ENCODE data around the gene ATP5MC3. TPM values are rescaled to one million over a fixed set of nuclear protein-coding genes. Genes with fewer than 3 reads are reported as not detected.

ATP5MC3 gene
- total and polyA plus RNA-seq, 2 experiments from 2014 or later = 286 to 563 TPM

- H3K27me3 ChIP-seq = no peaks in the 10 kb centered on the region
These were observed 25.4 kb upstream of the ATP5MC3 start for GRCh38 chr2:175206866-175207265.

GRCh38 chr2:175205523-175205922, 24.0 kb upstream of the ATP5MC3 start:
- Histone ChIP-seq H3K4me2 (no peak overlapping the region), H3K27me3 (no peaks in the 10 kb centered on the region), H3K9me2 (replicated peaks; ENCODE audit: insufficient read depth) (no peaks in the 10 kb centered on the region), H3K9me3 (ENCODE audit: low read depth) (no peaks in the 10 kb centered on the region), H3K79me2 (no peaks in the 10 kb centered on the region), H3K4me1 (ENCODE audit: insufficient read depth) (no peaks in the 10 kb centered on the region), H3K27ac (no peak overlapping the region), H4K20me1 (ENCODE audit: insufficient read depth, poor library complexity, severe bottlenecking) (no peaks in the 10 kb centered on the region), H2AFZ (no peak overlapping the region), H3K4me3 (no peak overlapping the region), H3K36me3 (replicated peaks; ENCODE audit: insufficient read depth, low read depth) (no peaks in the 10 kb centered on the region)
- TF ChIP-seq EZH2 (IDR thresholded peaks at IDR 0.05; ENCODE audit: borderline replicate concordance) (no peak), CTCF (IDR thresholded peaks at IDR 0.05; ENCODE audit: poor library complexity) (no peak), EZH2phosphoT487 (IDR thresholded peaks at IDR 0.05; ENCODE audit: low read depth, severe bottlenecking, unreplicated experiment) (no peak)
- DNase-seq (ENCODE audit: low spot score) = no peak
- 85% methylated on average over 3 of the region's 3 CpGs for WGBS (ENCODE audit: low lambda C conversion rate, missing lambda C conversion rate)

More at GRCh38 chr2:175206866-175207265, 25.4 kb upstream of the ATP5MC3 start:
- Histone ChIP-seq H3K4me2 (no peak overlapping the region), H4K20me1 (ENCODE audit: insufficient read depth, poor library complexity, severe bottlenecking) (no peaks in the 10 kb centered on the region), H3K4me3 (no peak overlapping the region), H2AFZ (no peak overlapping the region), H3K9me2 (replicated peaks; ENCODE audit: insufficient read depth) (no peaks in the 10 kb centered on the region), H3K4me1 (ENCODE audit: insufficient read depth) (no peaks in the 10 kb centered on the region), H3K27ac (no peak overlapping the region), H3K9me3 (ENCODE audit: low read depth) (no peaks in the 10 kb centered on the region), H3K36me3 (replicated peaks; ENCODE audit: insufficient read depth, low read depth) (no peaks in the 10 kb centered on the region), H3K79me2 (no peaks in the 10 kb centered on the region)
- DNase-seq (ENCODE audit: low spot score) = no peak
- TF ChIP-seq EZH2 (IDR thresholded peaks at IDR 0.05; ENCODE audit: borderline replicate concordance) (no peak), CTCF (IDR thresholded peaks at IDR 0.05; ENCODE audit: poor library complexity) (no peak), EZH2phosphoT487 (IDR thresholded peaks at IDR 0.05; ENCODE audit: low read depth, severe bottlenecking, unreplicated experiment) (no peak)
- 91% methylated on average over 3 of the region's 3 CpGs for WGBS (ENCODE audit: low lambda C conversion rate, missing lambda C conversion rate)

- no peak overlapping the region for H3K4me3 ChIP-seq
- H3K4me1 ChIP-seq (ENCODE audit: insufficient read depth) = no peaks in the 10 kb centered on the region
- H3K9me3 ChIP-seq (ENCODE audit: low read depth) = no peaks in the 10 kb centered on the region
- H3K4me2 ChIP-seq = peak overlapping the region; percentile 56
- H3K27me3 ChIP-seq = no peaks in the 10 kb centered on the region
- DNase-seq (ENCODE audit: low spot score) = peak; percentile 79
- no peaks in the 10 kb centered on the region for H3K36me3 ChIP-seq (replicated peaks; ENCODE audit: insufficient read depth, low read depth)
- no peaks in the 10 kb centered on the region for H3K79me2 ChIP-seq
- H2AFZ ChIP-seq = peak overlapping the region; percentile 20
- no peaks in the 10 kb centered on the region for H3K9me2 ChIP-seq (replicated peaks; ENCODE audit: insufficient read depth)
- H3K27ac ChIP-seq = no peak overlapping the region
- no peaks in the 10 kb centered on the region for H4K20me1 ChIP-seq (ENCODE audit: insufficient read depth, poor library complexity, severe bottlenecking)
- 33% methylated on average over 12 of the region's 12 CpGs for WGBS (ENCODE audit: low lambda C conversion rate, missing lambda C conversion rate)
- TF ChIP-seq EZH2phosphoT487 (IDR thresholded peaks at IDR 0.05; ENCODE audit: low read depth, severe bottlenecking, unreplicated experiment) = no peak
- peak; percentile 73 for TF ChIP-seq CTCF (IDR thresholded peaks at IDR 0.05; ENCODE audit: poor library complexity)
- TF ChIP-seq EZH2 (IDR thresholded peaks at IDR 0.05; ENCODE audit: borderline replicate concordance) = no peak
These were observed 22.3 kb upstream of the ATP5MC3 start for GRCh38 chr2:175203621-175204496.
